H9 (cell line): ENCODE measurements around the gene CLASP2. TPM values are rescaled to one million over a fixed set of nuclear protein-coding genes. Genes with fewer than 3 reads are reported as not detected.

Experiments
- DNase-seq: peaks from one replicate; pipeline ENCODE4 v3.0.0-alpha.2; 2017
- H2AFZ ChIP-seq: one replicate; pipeline ENCODE4 v1.6.1; 2013; ENCODE audit warnings: mild to moderate bottlenecking, low read length, control low read depth, moderate library complexity
- H2AK5ac ChIP-seq: 2 replicates; pipeline ENCODE4 v1.6.1; 2013; ENCODE audit warnings: low read length, control low read depth, mixed read lengths; ENCODE audit not compliant: insufficient read length
- H2BK120ac ChIP-seq: one replicate; pipeline ENCODE4 v1.6.1; 2013; ENCODE audit warnings: low read depth, mild to moderate bottlenecking, low read length, control low read depth, inconsistent platforms; ENCODE audit not compliant: poor library complexity, severe bottlenecking
- H2BK12ac ChIP-seq: 2 replicates; pipeline ENCODE4 v1.6.1; 2013; ENCODE audit warnings: low read length, control low read depth, mixed read lengths, low read depth; ENCODE audit not compliant: insufficient read length
- H2BK15ac ChIP-seq: 2 replicates; pipeline ENCODE4 v1.6.1; 2013; ENCODE audit warnings: low read depth, low read length, control low read depth
- H2BK20ac ChIP-seq: one replicate; pipeline ENCODE4 v1.6.1; 2013; ENCODE audit warnings: low read depth, mild to moderate bottlenecking, low read length, control low read depth, inconsistent platforms; ENCODE audit not compliant: poor library complexity, severe bottlenecking
- H2BK5ac ChIP-seq: 2 replicates; pipeline ENCODE4 v1.6.1; 2013; ENCODE audit warnings: low read length, control low read depth, mixed read lengths; ENCODE audit not compliant: insufficient read length
- H3K14ac ChIP-seq: 2 replicates; pipeline ENCODE4 v1.6.1; 2013; ENCODE audit warnings: low read length, control low read depth; ENCODE audit not compliant: insufficient read depth
- H3K18ac ChIP-seq: 2 replicates; pipeline ENCODE4 v1.6.1; 2013; ENCODE audit warnings: low read depth, mild to moderate bottlenecking, mixed read lengths, low read length, control low read depth; ENCODE audit not compliant: insufficient read length
- H3K23ac ChIP-seq: 2 replicates; pipeline ENCODE4 v1.6.1; 2013; ENCODE audit warnings: low read length, control low read depth, mixed read lengths, low read depth; ENCODE audit not compliant: insufficient read length
- H3K23me2 ChIP-seq: 2 replicates; pipeline ENCODE4 v1.6.1; 2013; ENCODE audit warnings: low read depth, mild to moderate bottlenecking, mixed read lengths, low read length, control low read depth; ENCODE audit not compliant: insufficient read length, poor library complexity, severe bottlenecking
- H3K27ac ChIP-seq: 2 replicates; pipeline ENCODE4 v1.5.1; 2013; ENCODE audit warnings: low read length, control low read depth, mixed read lengths, low read depth; ENCODE audit not compliant: insufficient read length
- H3K27me3 ChIP-seq: 2 replicates; pipeline ENCODE4 v1.6.1; 2013; ENCODE audit warnings: low read length, control low read depth, inconsistent platforms; ENCODE audit not compliant: insufficient read depth
- H3K4ac ChIP-seq: 2 replicates; pipeline ENCODE4 v1.6.1; 2013; ENCODE audit warnings: low read depth, mild to moderate bottlenecking, control low read depth, inconsistent platforms, low read length, moderate library complexity
- H3K4me1 ChIP-seq: 2 replicates; pipeline ENCODE4 v1.6.1; 2013; ENCODE audit warnings: low read length, control low read depth, inconsistent platforms; ENCODE audit not compliant: insufficient read depth
- H3K4me2 ChIP-seq: 2 replicates; pipeline ENCODE4 v1.6.1; 2013; ENCODE audit warnings: low read length, control low read depth, mixed read lengths; ENCODE audit not compliant: insufficient read length, insufficient read depth
- H3K56ac ChIP-seq: 2 replicates; pipeline ENCODE4 v1.6.1; 2013; ENCODE audit warnings: low read depth, mild to moderate bottlenecking, mixed read lengths, low read length, control low read depth; ENCODE audit not compliant: insufficient read length
- H3K79me1 ChIP-seq: 2 replicates; pipeline ENCODE4 v1.6.1; 2013; ENCODE audit warnings: low read depth, mild to moderate bottlenecking, moderate library complexity, low read length, control low read depth, inconsistent platforms; ENCODE audit not compliant: insufficient read depth, poor library complexity, severe bottlenecking
- H3K79me2 ChIP-seq: 2 replicates; pipeline ENCODE4 v1.6.1; 2013; ENCODE audit warnings: low read length, control low read depth, inconsistent platforms; ENCODE audit not compliant: insufficient read depth
- H3K9ac ChIP-seq: 2 replicates; pipeline ENCODE4 v1.6.1; 2013; ENCODE audit warnings: low read length, control low read depth, mixed read lengths; ENCODE audit not compliant: insufficient read length; ENCODE audit errors: extremely low read depth
- H3K9me3 ChIP-seq: one replicate; pipeline ENCODE4 v1.6.1; 2013; ENCODE audit warnings: low read depth, low read length, inconsistent platforms; ENCODE audit not compliant: control insufficient read depth
- H3T11ph ChIP-seq: one replicate; pipeline ENCODE4 v1.6.1; 2013; ENCODE audit warnings: mild to moderate bottlenecking, low read length, control low read depth, inconsistent platforms
- H4K20me1 ChIP-seq: one replicate; pipeline ENCODE4 v1.6.1; 2013; ENCODE audit not compliant: control insufficient read depth, insufficient read length, insufficient read depth
- H4K5ac ChIP-seq: 2 replicates; pipeline ENCODE4 v1.6.1; 2013; ENCODE audit warnings: low read depth, mild to moderate bottlenecking, mixed read lengths, low read length, control low read depth; ENCODE audit not compliant: insufficient read length
- H4K8ac ChIP-seq: replicated peaks from 2 replicates; pipeline ENCODE4 v1.6.1; 2013; ENCODE audit warnings: low read length, control low read depth, mixed read lengths, low read depth; ENCODE audit not compliant: insufficient read length
- H4K91ac ChIP-seq: 2 replicates; pipeline ENCODE4 v1.6.1; 2013; ENCODE audit warnings: low read depth, mild to moderate bottlenecking, moderate library complexity, mixed read lengths, low read length, control low read depth; ENCODE audit not compliant: insufficient read length
- H3K27ac Mint-ChIP-seq, 3 experiments: 2 replicates in 2 of 3; 3 replicates in 1 of 3; pipeline ENCODE4 v1.8.0; 2020 to 2021; ENCODE audit warnings: mixed read lengths in 3 of 3, mild to moderate bottlenecking in 1 of 3, moderate library complexity in 1 of 3
- H3K27me3 Mint-ChIP-seq: 2 replicates; pipeline ENCODE4 v1.8.0; 2021; ENCODE audit warnings: low read depth, mild to moderate bottlenecking, moderate library complexity, mixed read lengths
- H3K36me3 Mint-ChIP-seq, 3 experiments: 2 replicates in 2 of 3; 3 replicates in 1 of 3; pipeline ENCODE4 v1.8.0; 2020 to 2021; ENCODE audit warnings: low read depth in 3 of 3, mixed read lengths in 3 of 3; ENCODE audit not compliant: insufficient read depth in 1 of 3
- H3K4me1 Mint-ChIP-seq, 2 experiments: 2 replicates each; pipeline ENCODE4 v1.8.0; 2020; ENCODE audit warnings: mixed read lengths in 2 of 2
- H3K4me3 Mint-ChIP-seq, 2 experiments: 2 replicates in 1 of 2; 3 replicates in 1 of 2; pipeline ENCODE4 v1.8.0; 2020 to 2021; ENCODE audit warnings: mild to moderate bottlenecking in 2 of 2, mixed read lengths in 2 of 2, moderate library complexity in 1 of 2
- H3K9me3 Mint-ChIP-seq, 2 experiments: 2 replicates in 1 of 2; 3 replicates in 1 of 2; pipeline ENCODE4 v1.8.0; 2020; ENCODE audit warnings: mild to moderate bottlenecking in 2 of 2, mixed read lengths in 2 of 2, moderate library complexity in 1 of 2
- WGBS: extraction: QIAGEN DNeasy Blood & Tissue Kit; methylation state at CpG from one replicate; pipeline ENCODE4 v1.1.7; 2013; ENCODE audit warnings: missing lambda C conversion rate, low lambda C conversion rate, mixed read lengths; ENCODE audit not compliant: insufficient read length; ENCODE audit errors: extremely low coverage; 5-methylcytosine and 5-hydroxymethylcytosine counted together
- total RNA-seq: library from RNA; stranded (reverse); gene quantifications from 2 replicates; pipeline ENCODE4 v1.2.1, GENCODE V29; 2021
- TF ChIP-seq, protein P1 (sequence below): fragments of 200-600 bp; sonication (generic); conservative IDR thresholded peaks from 3 replicates; pipeline ENCODE4 v1.8.0; 2021; ENCODE audit warnings: antibody characterized with exemption, mild to moderate bottlenecking

CLASP2 gene
- total RNA-seq, 1 experiment from 2014 or later: 60.5 TPM

DNA sequence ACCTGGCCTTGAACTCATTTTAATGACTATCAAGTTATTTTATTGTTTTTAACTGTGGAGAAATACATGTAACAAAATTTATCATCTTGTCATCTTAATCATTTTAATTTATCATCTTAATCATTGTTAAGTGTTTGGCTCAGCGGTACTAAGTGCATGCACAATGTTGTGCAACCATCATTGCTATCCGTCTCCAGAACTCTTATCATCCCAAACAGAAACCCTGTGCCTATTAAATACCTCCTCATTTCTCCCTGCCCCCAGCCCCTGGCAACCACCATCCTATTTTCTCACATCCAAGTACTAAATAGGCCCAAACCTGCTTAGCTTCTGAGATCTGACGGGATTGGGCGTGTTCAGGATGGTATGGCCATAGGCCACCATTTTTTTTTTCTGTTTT lies 226.3 kb downstream of the CLASP2 start:
- Mint-ChIP-seq H3K4me1 (peaks cover 4 to 6% of the 10 kb centered on the region in 2 experiments; a peak in 3 of 4 replicates), H3K36me3 (no peaks in the 10 kb centered on the region), H3K27ac (peak overlapping the region in 1 of 3 experiments; percentile 9; a peak in 1 of 7 replicates), H3K27me3 (no peaks in the 10 kb centered on the region), H3K4me3 (no peak overlapping the region), H3K9me3 (no peaks in the 10 kb centered on the region; a peak in 2 of 5 replicates)
- H3K23me2 ChIP-seq: no peaks in the 10 kb centered on the region
- H3K9me3 ChIP-seq: no peaks in the 10 kb centered on the region
- H2AK5ac ChIP-seq: no peak overlapping the region
- H3K79me2 ChIP-seq: no peaks in the 10 kb centered on the region
- H3K27me3 ChIP-seq: no peaks in the 10 kb centered on the region
- H2BK15ac ChIP-seq: no peak overlapping the region
- H3K4me2 ChIP-seq: no peak overlapping the region
- no peak overlapping the region for H3K4ac ChIP-seq
- H4K8ac ChIP-seq: no peak overlapping the region
- no peak overlapping the region for H3K27ac ChIP-seq
- DNase-seq: no peak
- H4K5ac ChIP-seq: no peak overlapping the region
- no peak overlapping the region for H3K18ac ChIP-seq
- no peak overlapping the region for H2BK12ac ChIP-seq
- TF ChIP-seq, protein P1, sequence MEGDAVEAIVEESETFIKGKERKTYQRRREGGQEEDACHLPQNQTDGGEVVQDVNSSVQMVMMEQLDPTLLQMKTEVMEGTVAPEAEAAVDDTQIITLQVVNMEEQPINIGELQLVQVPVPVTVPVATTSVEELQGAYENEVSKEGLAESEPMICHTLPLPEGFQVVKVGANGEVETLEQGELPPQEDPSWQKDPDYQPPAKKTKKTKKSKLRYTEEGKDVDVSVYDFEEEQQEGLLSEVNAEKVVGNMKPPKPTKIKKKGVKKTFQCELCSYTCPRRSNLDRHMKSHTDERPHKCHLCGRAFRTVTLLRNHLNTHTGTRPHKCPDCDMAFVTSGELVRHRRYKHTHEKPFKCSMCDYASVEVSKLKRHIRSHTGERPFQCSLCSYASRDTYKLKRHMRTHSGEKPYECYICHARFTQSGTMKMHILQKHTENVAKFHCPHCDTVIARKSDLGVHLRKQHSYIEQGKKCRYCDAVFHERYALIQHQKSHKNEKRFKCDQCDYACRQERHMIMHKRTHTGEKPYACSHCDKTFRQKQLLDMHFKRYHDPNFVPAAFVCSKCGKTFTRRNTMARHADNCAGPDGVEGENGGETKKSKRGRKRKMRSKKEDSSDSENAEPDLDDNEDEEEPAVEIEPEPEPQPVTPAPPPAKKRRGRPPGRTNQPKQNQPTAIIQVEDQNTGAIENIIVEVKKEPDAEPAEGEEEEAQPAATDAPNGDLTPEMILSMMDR: no peak
- no peak overlapping the region for H2BK5ac ChIP-seq
- H3K79me1 ChIP-seq: no peaks in the 10 kb centered on the region
- H2BK20ac ChIP-seq: no peak overlapping the region
- H3K9ac ChIP-seq: no peak overlapping the region
- H3K23ac ChIP-seq: no peak overlapping the region
- no peak overlapping the region for H2AFZ ChIP-seq
- no peak overlapping the region for H2BK120ac ChIP-seq
- H4K20me1 ChIP-seq: no peaks in the 10 kb centered on the region
- H4K91ac ChIP-seq: no peak overlapping the region
- no peak overlapping the region for H3K14ac ChIP-seq
- H3T11ph ChIP-seq: no peak overlapping the region
- no peak overlapping the region for H3K56ac ChIP-seq
- no CpG with 5 or more reads among the region's 4 CpGs for WGBS
- H3K4me1 ChIP-seq: no peaks in the 10 kb centered on the region
